H1 (cell line): ENCODE measurements around the gene EZH2. TPM values are rescaled to one million over a fixed set of nuclear protein-coding genes. Genes with fewer than 3 reads are reported as not detected.

Experiments used
- CTCF ChIA-PET: fragments of 300-600 bp; sonication (Branson Sonifier 250); formaldehyde crosslinking; loops from one replicate; lab custom pipeline; 2021; ENCODE audit not compliant: partially characterized antibody; lab: Charles Lee
- POLR2A ChIA-PET: fragments of 300-600 bp; sonication (Branson Sonifier 250); formaldehyde crosslinking; loops from one replicate; lab custom pipeline; 2021; ENCODE audit warnings: inconsistent platforms; ENCODE audit not compliant: partially characterized antibody; lab: Charles Lee
- DNase-seq, 2 experiments: peaks; one replicate each; pipeline versions ENCODE4 v3.0.0 to v3.0.0-alpha.2; 2010 to 2022; ENCODE audit warnings: low spot score in 2 of 2, low read depth in 1 of 2, mixed read lengths in 1 of 2
- FAIRE-seq: peaks from 2 replicates; lab custom pipeline; 2011; peaks lifted over from hg19 to GRCh38; lab: Jason Lieb, UNC
- H2AFZ ChIP-seq: 2 replicates; pipeline ENCODE4 v1.8.1; 2012; ENCODE audit warnings: low read length, inconsistent platforms
- H2AK5ac ChIP-seq: 2 replicates; pipeline ENCODE4 v1.6.1; 2013; ENCODE audit warnings: low read depth, low read length
- H2BK120ac ChIP-seq: replicated peaks from 2 replicates; pipeline ENCODE3; 2013; ENCODE audit warnings: low read depth, low read length, inconsistent platforms
- H2BK12ac ChIP-seq: 2 replicates; pipeline ENCODE4 v1.6.1; 2013; ENCODE audit warnings: low read depth, low read length
- H2BK15ac ChIP-seq: 2 replicates; pipeline ENCODE4 v1.6.1; 2013; ENCODE audit warnings: low read length
- H2BK20ac ChIP-seq: 2 replicates; pipeline ENCODE4 v1.6.1; 2013; ENCODE audit warnings: low read length
- H2BK5ac ChIP-seq: 2 replicates; pipeline ENCODE4 v1.6.1; 2013; ENCODE audit warnings: low read depth, low read length
- H3K14ac ChIP-seq: 2 replicates; pipeline ENCODE4 v1.6.1; 2013; ENCODE audit warnings: inconsistent platforms; ENCODE audit not compliant: insufficient read length
- H3K18ac ChIP-seq: 2 replicates; pipeline ENCODE4 v1.6.1; 2013; ENCODE audit warnings: low read length; ENCODE audit errors: extremely low read depth
- H3K23ac ChIP-seq: 2 replicates; pipeline ENCODE4 v1.6.1; 2013; ENCODE audit warnings: inconsistent platforms; ENCODE audit not compliant: insufficient read length
- H3K23me2 ChIP-seq: 2 replicates; pipeline ENCODE4 v1.6.1; 2013; ENCODE audit warnings: low read depth, low read length
- H3K27ac ChIP-seq: 2 replicates; pipeline ENCODE4 v1.6.1; 2011; ENCODE audit warnings: low read depth, low read length, inconsistent platforms
- H3K27me3 ChIP-seq, 4 experiments: replicated peaks in 1 of 4; 1 replicate in 1 of 4; 2 replicates in 3 of 4; pipeline versions ENCODE4 v1.6.1 to v1.8.1; 2011 to 2013; ENCODE audit warnings: low read length in 3 of 4, mild to moderate bottlenecking in 3 of 4, inconsistent platforms in 2 of 4, mixed read lengths in 2 of 4, moderate library complexity in 1 of 4; ENCODE audit not compliant: control insufficient read depth in 3 of 4, insufficient read depth in 3 of 4; ENCODE audit errors: extremely low read depth in 1 of 4
- H3K36me3 ChIP-seq, 4 experiments: 2 replicates each; pipeline versions ENCODE4 v1.6.1 to v1.8.1; 2011 to 2013; ENCODE audit warnings: mild to moderate bottlenecking in 4 of 4, low read length in 3 of 4, moderate library complexity in 2 of 4, control low read depth in 1 of 4, inconsistent platforms in 1 of 4; ENCODE audit not compliant: insufficient read depth in 4 of 4, control insufficient read depth in 2 of 4
- H3K4ac ChIP-seq: replicated peaks from 2 replicates; pipeline ENCODE3; 2013; ENCODE audit warnings: low read length, low read depth, mixed read lengths, inconsistent platforms; ENCODE audit not compliant: insufficient read length
- H3K4me1 ChIP-seq, 4 experiments: replicated peaks in 1 of 4; 1 replicate in 1 of 4; 2 replicates in 3 of 4; pipeline versions ENCODE4 v1.6.1 to v1.8.1; 2011 to 2013; ENCODE audit warnings: low read length in 3 of 4, inconsistent platforms in 2 of 4, mixed read lengths in 1 of 4; ENCODE audit not compliant: insufficient read depth in 4 of 4, control insufficient read depth in 3 of 4
- H3K4me2 ChIP-seq, 2 experiments: 2 replicates each; pipeline versions ENCODE4 v1.6.1 to v1.8.1; 2011 to 2013; ENCODE audit warnings: low read depth in 2 of 2, low read length in 2 of 2, control low read depth in 1 of 2, inconsistent platforms in 1 of 2, mild to moderate bottlenecking in 1 of 2; ENCODE audit not compliant: insufficient read depth in 1 of 2
- H3K4me3 ChIP-seq, 4 experiments: fragments of 200-600, 300-600 bp in 1 of 4; sonication (generic), shearing (Covaris generic), sonication (Bioruptor Twin) in 1 of 4; 2 replicates each; pipeline versions ENCODE4 v1.5.1 to v1.8.1; 2011 to 2016; ENCODE audit warnings: low read length in 4 of 4, low read depth in 3 of 4, control low read depth in 2 of 4, inconsistent platforms in 2 of 4, mild to moderate bottlenecking in 2 of 4, mixed read lengths in 1 of 4, moderate library complexity in 1 of 4; ENCODE audit not compliant: insufficient read depth in 2 of 4; ENCODE audit errors: extremely low read depth in 1 of 4
- H3K56ac ChIP-seq: replicated peaks from 2 replicates; pipeline ENCODE3; 2013; ENCODE audit warnings: low read depth, mild to moderate bottlenecking, mixed read lengths, low read length, inconsistent platforms; ENCODE audit not compliant: insufficient read length
- H3K79me1 ChIP-seq: 2 replicates; pipeline ENCODE4 v1.6.1; 2013; ENCODE audit warnings: low read depth, low read length, control low read depth
- H3K79me2 ChIP-seq, 2 experiments: 2 replicates each; pipeline versions ENCODE4 v1.6.1 to v1.8.1; 2012 to 2013; ENCODE audit warnings: low read length in 2 of 2, mild to moderate bottlenecking in 2 of 2, inconsistent platforms in 1 of 2; ENCODE audit not compliant: insufficient read depth in 2 of 2, control insufficient read depth in 1 of 2
- H3K9ac ChIP-seq, 4 experiments: replicated peaks in 1 of 4; 1 replicate in 1 of 4; 2 replicates in 3 of 4; pipeline versions ENCODE4 v1.6.1 to v1.8.1; 2011 to 2013; ENCODE audit warnings: low read depth in 3 of 4, low read length in 3 of 4, control low read depth in 2 of 4, mild to moderate bottlenecking in 2 of 4, moderate library complexity in 2 of 4, inconsistent platforms in 1 of 4; ENCODE audit errors: extremely low read depth in 1 of 4
- H3K9me3 ChIP-seq, 2 experiments: 2 replicates each; pipeline versions ENCODE4 v1.6.1 to v1.8.1; 2012 to 2013; ENCODE audit warnings: mild to moderate bottlenecking in 2 of 2, moderate library complexity in 2 of 2, control low read depth in 1 of 2, inconsistent platforms in 1 of 2, low read depth in 1 of 2, low read length in 1 of 2, mixed read lengths in 1 of 2; ENCODE audit not compliant: insufficient read depth in 2 of 2
- H4K20me1 ChIP-seq, 2 experiments: replicated peaks in 1 of 2; 2 replicates each; pipeline versions ENCODE3 to v1.8.1; 2011 to 2013; ENCODE audit warnings: inconsistent platforms in 2 of 2, low read length in 2 of 2, mild to moderate bottlenecking in 1 of 2; ENCODE audit not compliant: insufficient read depth in 2 of 2, control insufficient read depth in 1 of 2
- H4K5ac ChIP-seq: 2 replicates; pipeline ENCODE4 v1.6.1; 2013; ENCODE audit warnings: low read length, low read depth, mixed read lengths, inconsistent platforms; ENCODE audit not compliant: insufficient read length
- H4K8ac ChIP-seq: 2 replicates; pipeline ENCODE4 v1.8.0; 2013; ENCODE audit warnings: mild to moderate bottlenecking, moderate library complexity, low read length, inconsistent platforms; ENCODE audit not compliant: insufficient read depth; ENCODE audit errors: extremely low read depth
- H4K91ac ChIP-seq: replicated peaks from 2 replicates; pipeline ENCODE3; 2013; ENCODE audit warnings: low read length, mixed read lengths, inconsistent platforms; ENCODE audit not compliant: insufficient read length
- ASH2L ChIP-seq: fragments of 200-600, 300-600 bp; sonication (generic); IDR thresholded peaks from one replicate; pipeline ENCODE4 v1.7.1; 2017; ENCODE audit warnings: low read length
- GABPA ChIP-seq: IDR thresholded peaks from 2 replicates; pipeline ENCODE4 v1.6.1; 2011; ENCODE audit warnings: mild to moderate bottlenecking, low read length, moderate library complexity, borderline replicate concordance; ENCODE audit not compliant: insufficient read depth
- POLR2A ChIP-seq, 2 experiments: IDR thresholded peaks; 1 replicate in 1 of 2; 2 replicates in 1 of 2; pipeline ENCODE4 v1.6.1; 2011; ENCODE audit warnings: low read depth in 2 of 2, low read length in 2 of 2, mild to moderate bottlenecking in 2 of 2; ENCODE audit errors: control extremely low read depth in 1 of 2
- SP2 ChIP-seq: IDR thresholded peaks from 2 replicates; pipeline ENCODE4 v1.6.1; 2012; ENCODE audit warnings: mild to moderate bottlenecking, low read length, inconsistent platforms
- SP4 ChIP-seq: IDR thresholded peaks from 2 replicates; pipeline ENCODE4 v1.6.1; 2012; ENCODE audit warnings: low read length, inconsistent platforms
- TEAD4 ChIP-seq: IDR thresholded peaks from 2 replicates; pipeline ENCODE4 v1.6.1; 2012; ENCODE audit warnings: low read depth, low read length, inconsistent platforms, mixed read lengths
- WGBS, 2 experiments: shearing (Covaris generic) in 1 of 2; methylation state at CpG; one replicate each; pipeline versions ENCODE4 v1.1.6 to v1.1.7; 2013 to 2015; ENCODE audit warnings: low lambda C conversion rate in 2 of 2, mixed read lengths in 2 of 2, inconsistent platforms in 1 of 2, low coverage in 1 of 2, missing lambda C conversion rate in 1 of 2; ENCODE audit not compliant: insufficient replicate concordance in 2 of 2, insufficient coverage in 1 of 2, insufficient read length in 1 of 2; ENCODE audit errors: extremely low coverage in 1 of 2, missing lambda C conversion rate in 1 of 2; 5-methylcytosine and 5-hydroxymethylcytosine counted together
- polyA plus RNA-seq, 7 experiments: library from polyadenylated mRNA; depleted of rRNA in 3 of 7; stranded (reverse) in 5 of 7; unstranded in 2 of 7; fragments of >200 nt in 5 of 7; fragments of 200-250 nt in 2 of 7; gene quantifications; 1 replicate in 5 of 7; 2 replicates in 1 of 7; 4 replicates in 1 of 7; pipeline versions ENCODE4 v1.2.1 to v1.2.3, GENCODE V29; 2011 to 2013; ENCODE audit warnings: missing spikeins in 2 of 7, mixed read lengths in 2 of 7
- total RNA-seq: library from RNA; stranded (reverse); fragmentation: NEBNext Ultra II Directional; extraction: Animal tissue kit (Norgen Biotek cat#: 25700); gene quantifications from 2 replicates; pipeline ENCODE4 v1.2.1, GENCODE V29; 2021
- TF ChIP-seq, protein P1 (sequence below), 3 experiments: IDR thresholded peaks; 1 replicate in 2 of 3; 2 replicates in 1 of 3; pipeline versions ENCODE4 v1.5.1 to v1.6.1; 2011; ENCODE audit warnings: low read length in 3 of 3, mild to moderate bottlenecking in 3 of 3, inconsistent platforms in 2 of 3, low read depth in 1 of 3, moderate library complexity in 1 of 3; ENCODE audit not compliant: insufficient read depth in 1 of 3; ENCODE audit errors: control extremely low read depth in 1 of 3

The EZH2 gene
- total and polyA plus RNA-seq, 2 of the 8 experiments (the other 6 are each of a cell fraction or from before 2014, with no cell fraction given) = 28.9 to 49.0 TPM

DNA sequence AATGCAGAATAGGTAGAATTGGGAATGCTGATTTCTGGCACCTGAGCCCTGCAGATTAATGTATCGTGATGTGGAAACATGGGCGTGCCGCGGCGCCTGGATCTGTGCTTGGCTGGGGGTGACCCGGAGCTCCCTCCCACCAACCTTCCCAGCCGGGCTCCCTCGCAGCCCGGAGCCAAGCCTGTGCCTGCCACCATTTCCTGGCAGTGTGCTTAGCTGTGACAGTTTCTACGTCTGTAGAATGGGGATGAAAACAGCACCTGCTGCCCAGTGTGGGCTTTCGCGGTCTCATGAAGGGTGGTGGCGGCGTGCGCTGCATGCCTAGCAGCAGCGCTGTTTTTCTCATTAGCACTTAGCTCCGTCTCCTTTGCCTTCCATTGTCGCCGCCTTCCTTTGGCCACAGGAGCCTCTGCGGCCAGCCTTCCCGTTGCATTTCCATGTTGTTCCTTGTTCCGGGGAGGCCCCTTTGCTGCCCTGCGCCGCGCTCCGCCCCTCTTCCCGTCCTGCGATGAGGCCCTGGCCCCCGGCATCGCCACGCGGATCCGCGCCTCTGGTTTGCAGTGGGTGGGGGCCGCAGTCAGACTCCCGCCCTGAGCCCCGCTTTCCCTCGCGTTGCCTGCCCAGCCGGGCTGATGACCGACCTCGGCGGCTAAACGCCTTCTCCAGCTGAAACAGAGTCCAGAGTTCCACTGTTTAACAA is 101.2 kb downstream of the EZH2 start:
- Histone ChIP-seq H2BK15ac (no peak overlapping the region), H2BK12ac (no peak overlapping the region), H3K4me2 (no peak overlapping the region), H2AFZ (no peak overlapping the region), H2BK5ac (no peak overlapping the region; the same call in 1 of the 2 replicates), H2BK20ac (no peak overlapping the region), H3K27me3 (no peaks in the 10 kb centered on the region), H3K27ac (no peak overlapping the region), H4K91ac (no peak overlapping the region), H4K8ac (no peak overlapping the region; the same call in 1 of the 2 replicates), H3K36me3 (peaks cover 5 to 37% (median 28%) of the 10 kb centered on the region in 4 experiments; a peak in 7 of 8 replicates), H2BK120ac (no peak overlapping the region), H4K5ac (no peak overlapping the region), H3K4me1 (no peaks in the 10 kb centered on the region; a peak in 1 of 7 replicates), H3K4me3 (no peak overlapping the region), H3K79me2 (no peaks in the 10 kb centered on the region; a peak in 1 of 4 replicates), H3K9me3 (no peaks in the 10 kb centered on the region), H3K23ac (no peak overlapping the region), H3K4ac (no peak overlapping the region), H3K14ac (no peak overlapping the region), H3K9ac (no peak overlapping the region), H4K20me1 (peaks cover 0 to 3% of the 10 kb centered on the region in 2 experiments), H3K23me2 (no peaks in the 10 kb centered on the region), H3K18ac (no peak overlapping the region), H3K79me1 (peaks cover 5% of the 10 kb centered on the region; the same call in 1 of the 2 replicates), H3K56ac (no peak overlapping the region), H2AK5ac (no peak overlapping the region)
- CTCF ChIA-PET = interaction anchor here (0.7 to 2.1 kb wide), 5 partner anchors 9 to 227 kb away, joined by 3 to 6 read pairs (median 4); no protein-coding TSS in a partner anchor
- FAIRE-seq = no peak
- TF ChIP-seq POLR2A (IDR thresholded peaks at IDR 0.05; ENCODE audit: control extremely low read depth in 1 of 2, low read depth in 2 of 2, low read length in 2 of 2) (no peak), SP4 (no peak), TEAD4 (no peak), GABPA (no peak), SP2 (no peak), ASH2L (no peak)
- TF ChIP-seq, protein P1, sequence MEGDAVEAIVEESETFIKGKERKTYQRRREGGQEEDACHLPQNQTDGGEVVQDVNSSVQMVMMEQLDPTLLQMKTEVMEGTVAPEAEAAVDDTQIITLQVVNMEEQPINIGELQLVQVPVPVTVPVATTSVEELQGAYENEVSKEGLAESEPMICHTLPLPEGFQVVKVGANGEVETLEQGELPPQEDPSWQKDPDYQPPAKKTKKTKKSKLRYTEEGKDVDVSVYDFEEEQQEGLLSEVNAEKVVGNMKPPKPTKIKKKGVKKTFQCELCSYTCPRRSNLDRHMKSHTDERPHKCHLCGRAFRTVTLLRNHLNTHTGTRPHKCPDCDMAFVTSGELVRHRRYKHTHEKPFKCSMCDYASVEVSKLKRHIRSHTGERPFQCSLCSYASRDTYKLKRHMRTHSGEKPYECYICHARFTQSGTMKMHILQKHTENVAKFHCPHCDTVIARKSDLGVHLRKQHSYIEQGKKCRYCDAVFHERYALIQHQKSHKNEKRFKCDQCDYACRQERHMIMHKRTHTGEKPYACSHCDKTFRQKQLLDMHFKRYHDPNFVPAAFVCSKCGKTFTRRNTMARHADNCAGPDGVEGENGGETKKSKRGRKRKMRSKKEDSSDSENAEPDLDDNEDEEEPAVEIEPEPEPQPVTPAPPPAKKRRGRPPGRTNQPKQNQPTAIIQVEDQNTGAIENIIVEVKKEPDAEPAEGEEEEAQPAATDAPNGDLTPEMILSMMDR (IDR thresholded peaks at IDR 0.05; ENCODE audit: control extremely low read depth in 1 of 3, insufficient read depth in 1 of 3, low read depth in 1 of 3, low read length in 3 of 3) = no peak
- POLR2A ChIA-PET = no interaction called here
- no peak for DNase-seq
- WGBS, 2 experiments = 88% methylated on average over 44 of the region's 44 CpGs; no CpG with 5 or more reads in 1 of the 2 experiments
